Measurements from ENCODE around the gene CCNT2.

DNA sequence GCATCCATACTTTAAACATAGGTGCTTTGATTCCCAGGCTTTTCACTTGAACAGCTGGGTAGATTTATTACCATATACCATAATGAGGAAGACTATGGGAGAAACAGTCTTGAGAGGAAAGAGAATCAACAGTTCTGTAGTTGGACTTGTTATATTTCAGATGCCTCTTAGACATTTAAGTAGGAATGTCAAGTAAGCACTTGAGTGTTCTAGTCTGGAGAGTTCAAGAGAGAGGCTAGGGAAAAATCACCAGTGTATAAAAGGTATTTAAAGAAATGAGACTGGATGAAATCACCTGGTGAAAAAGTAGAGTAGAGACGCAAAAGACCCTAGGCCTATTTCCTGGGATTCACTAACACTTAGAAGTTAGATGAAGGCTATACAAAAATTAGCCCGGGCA lies 13.5 kb upstream of the CCNT2 start:
- no peak for TF ChIP-seq CTCF (IDR thresholded peaks at IDR 0.05; ENCODE audit: low read depth, low read length)
- TF ChIP-seq POLR2A (IDR thresholded peaks at IDR 0.05; ENCODE audit: extremely low read depth, insufficient read length) = no peak
